ENCODE results near the gene SPATA21. TPM values are rescaled to one million over a fixed set of nuclear protein-coding genes. Genes with fewer than 3 reads are reported as not detected.

SPATA21 gene
- polyA plus RNA-seq, 1 donor (not counting 4 experiments of a cell fraction or from before 2014, with no cell fraction given) = 0.04 TPM

DNA sequence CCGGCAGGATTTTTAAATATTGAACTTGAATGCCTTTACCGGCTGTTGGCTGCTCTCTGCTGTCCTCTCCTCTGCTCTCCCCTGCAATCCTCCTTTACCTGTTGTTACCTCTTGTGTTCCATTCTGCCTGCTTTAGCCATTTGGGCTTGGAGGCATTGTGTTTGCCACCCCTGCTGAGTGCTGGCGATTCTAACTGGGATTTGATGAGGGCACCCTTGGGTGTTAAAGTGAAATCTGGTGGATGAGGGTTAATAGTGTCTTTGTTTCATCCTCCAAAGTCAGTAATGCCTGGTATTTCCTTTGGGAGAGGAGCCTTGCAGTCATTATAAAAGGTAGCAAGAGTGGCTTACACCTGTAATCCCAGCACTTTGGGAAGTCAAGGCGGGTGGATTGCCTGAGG lies 60.3 kb downstream of the SPATA21 start:
- FAIRE-seq = no peak
- dilution Hi-C loops (cut with MboI; ENCODE audit: extremely low pct_ligation_motif_present, low sequenced_read_pairs) = no loop called here
- H3K79me2 ChIP-seq (ENCODE audit: control insufficient read depth, insufficient read depth, low read length) = peaks cover 98% of the 10 kb centered on the region
- TF ChIP-seq, protein P1, sequence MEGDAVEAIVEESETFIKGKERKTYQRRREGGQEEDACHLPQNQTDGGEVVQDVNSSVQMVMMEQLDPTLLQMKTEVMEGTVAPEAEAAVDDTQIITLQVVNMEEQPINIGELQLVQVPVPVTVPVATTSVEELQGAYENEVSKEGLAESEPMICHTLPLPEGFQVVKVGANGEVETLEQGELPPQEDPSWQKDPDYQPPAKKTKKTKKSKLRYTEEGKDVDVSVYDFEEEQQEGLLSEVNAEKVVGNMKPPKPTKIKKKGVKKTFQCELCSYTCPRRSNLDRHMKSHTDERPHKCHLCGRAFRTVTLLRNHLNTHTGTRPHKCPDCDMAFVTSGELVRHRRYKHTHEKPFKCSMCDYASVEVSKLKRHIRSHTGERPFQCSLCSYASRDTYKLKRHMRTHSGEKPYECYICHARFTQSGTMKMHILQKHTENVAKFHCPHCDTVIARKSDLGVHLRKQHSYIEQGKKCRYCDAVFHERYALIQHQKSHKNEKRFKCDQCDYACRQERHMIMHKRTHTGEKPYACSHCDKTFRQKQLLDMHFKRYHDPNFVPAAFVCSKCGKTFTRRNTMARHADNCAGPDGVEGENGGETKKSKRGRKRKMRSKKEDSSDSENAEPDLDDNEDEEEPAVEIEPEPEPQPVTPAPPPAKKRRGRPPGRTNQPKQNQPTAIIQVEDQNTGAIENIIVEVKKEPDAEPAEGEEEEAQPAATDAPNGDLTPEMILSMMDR (optimal IDR thresholded peaks at IDR 0.05 in 1 of 3, IDR thresholded peaks at IDR 0.05 in 1 of 3, conservative IDR thresholded peaks at IDR 0.05 in 1 of 3; ENCODE audit: extremely low read depth in 1 of 3, insufficient read depth in 2 of 3, low read length in 3 of 3) = no peak
- no peak for TF ChIP-seq EZH2 (IDR thresholded peaks at IDR 0.05; ENCODE audit: low read length)
- H3K9ac ChIP-seq (ENCODE audit: control insufficient read depth, extremely low read depth, insufficient read depth, low read length) = no peak overlapping the region
- peaks cover 14% of the 10 kb centered on the region for H3K4me1 ChIP-seq (ENCODE audit: control insufficient read depth, extremely low read depth, insufficient read depth, low read length)
- H3K9me1 ChIP-seq (ENCODE audit: control insufficient read depth, extremely low read depth, insufficient read depth, low read length) = peaks cover 5% of the 10 kb centered on the region
- H2AFZ ChIP-seq (ENCODE audit: control insufficient read depth, low read length) = no peak overlapping the region
- no peak overlapping the region for H3K4me3 ChIP-seq (ENCODE audit: control insufficient read depth in 2 of 3, extremely low read depth in 1 of 3, insufficient read depth in 2 of 3, low read depth in 1 of 3, low read length in 3 of 3)
- no peak for DNase-seq (ENCODE audit: low read depth, low spot score)
- H3K4me2 ChIP-seq (ENCODE audit: control insufficient read depth, extremely low read depth, insufficient read depth, low read depth, low read length) = no peak overlapping the region
- peaks cover 0 to 2% of the 10 kb centered on the region in 2 experiments for H3K36me3 ChIP-seq (ENCODE audit: control insufficient read depth in 2 of 2, extremely low read depth in 1 of 2, insufficient read depth in 2 of 2, low read length in 2 of 2)
- no peaks in the 10 kb centered on the region for H3K9me3 ChIP-seq (ENCODE audit: control insufficient read depth, low read depth, low read length)
- no peaks in the 10 kb centered on the region for H3K27me3 ChIP-seq (ENCODE audit: control insufficient read depth, extremely low read depth, insufficient read depth, low read length)
- no peak overlapping the region for H3K27ac ChIP-seq (ENCODE audit: control insufficient read depth, insufficient read depth, low read length)
- H4K20me1 ChIP-seq (ENCODE audit: control insufficient read depth, extremely low read depth, insufficient read depth, low read length) = peaks cover 31% of the 10 kb centered on the region

DNA sequence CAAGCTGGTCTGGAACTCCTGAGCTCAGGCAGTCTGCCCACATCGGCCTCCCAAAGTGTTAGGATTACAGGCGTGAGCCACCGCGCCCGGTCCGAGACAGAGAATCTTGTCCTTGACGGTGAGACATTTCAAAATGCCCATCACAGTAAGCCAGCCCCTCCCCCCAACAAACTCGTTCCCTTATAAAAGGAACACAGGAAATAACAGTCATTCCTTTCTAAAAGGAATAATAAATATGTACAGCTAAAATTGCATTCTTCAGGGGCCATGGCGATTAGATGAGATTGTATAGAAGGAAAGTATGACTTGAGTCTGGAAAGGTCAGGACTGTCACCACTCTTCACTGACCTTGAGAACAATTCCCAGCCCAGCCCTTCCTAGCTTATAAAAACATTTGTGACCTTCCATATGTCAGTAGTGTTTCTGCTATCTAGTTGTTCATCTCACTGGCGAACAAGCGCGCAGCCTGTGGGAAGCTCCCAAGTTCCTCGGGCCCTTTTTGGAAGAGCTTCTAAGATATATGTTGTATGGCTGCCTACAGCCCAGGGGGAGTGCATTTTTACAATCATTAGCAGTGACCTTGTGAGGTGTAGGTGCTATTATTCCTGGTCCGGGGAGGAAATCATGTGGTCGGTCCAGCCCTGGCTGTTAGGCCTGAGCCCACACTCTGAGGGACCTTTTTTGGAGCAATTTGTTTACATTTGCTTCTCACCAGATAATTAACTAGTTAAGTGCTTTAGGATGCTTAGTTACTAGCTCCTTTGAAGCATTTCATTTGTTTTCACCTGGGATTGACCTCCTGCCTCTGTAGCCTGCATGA lies 61.5 kb downstream of the SPATA21 start:
- Histone ChIP-seq H3K36me3 (ENCODE audit: control insufficient read depth in 2 of 2, extremely low read depth in 1 of 2, insufficient read depth in 2 of 2, low read length in 2 of 2) (peaks cover 0 to 2% of the 10 kb centered on the region in 2 experiments), H3K4me3 (ENCODE audit: control insufficient read depth in 2 of 3, extremely low read depth in 1 of 3, insufficient read depth in 2 of 3, low read depth in 1 of 3, low read length in 3 of 3) (no peak overlapping the region), H3K9me1 (ENCODE audit: control insufficient read depth, extremely low read depth, insufficient read depth, low read length) (peaks cover 5% of the 10 kb centered on the region), H2AFZ (ENCODE audit: control insufficient read depth, low read length) (no peak overlapping the region), H4K20me1 (ENCODE audit: control insufficient read depth, extremely low read depth, insufficient read depth, low read length) (peaks cover 31% of the 10 kb centered on the region), H3K9me3 (ENCODE audit: control insufficient read depth, low read depth, low read length) (no peaks in the 10 kb centered on the region), H3K79me2 (ENCODE audit: control insufficient read depth, insufficient read depth, low read length) (peaks cover 95% of the 10 kb centered on the region), H3K27ac (ENCODE audit: control insufficient read depth, insufficient read depth, low read length) (no peak overlapping the region), H3K4me1 (ENCODE audit: control insufficient read depth, extremely low read depth, insufficient read depth, low read length) (peaks cover 23% of the 10 kb centered on the region), H3K27me3 (ENCODE audit: control insufficient read depth, extremely low read depth, insufficient read depth, low read length) (no peaks in the 10 kb centered on the region), H3K4me2 (ENCODE audit: control insufficient read depth, extremely low read depth, insufficient read depth, low read depth, low read length) (peak overlapping the region; percentile 19), H3K9ac (ENCODE audit: control insufficient read depth, extremely low read depth, insufficient read depth, low read length) (no peak overlapping the region)
- FAIRE-seq (no peak), DNase-seq (ENCODE audit: low read depth, low spot score) (no peak)
- dilution Hi-C loops (cut with MboI; ENCODE audit: extremely low pct_ligation_motif_present, low sequenced_read_pairs) = no loop called here
- TF ChIP-seq, protein P1 (optimal IDR thresholded peaks at IDR 0.05 in 1 of 3, IDR thresholded peaks at IDR 0.05 in 1 of 3, conservative IDR thresholded peaks at IDR 0.05 in 1 of 3; ENCODE audit: extremely low read depth in 1 of 3, insufficient read depth in 2 of 3, low read length in 3 of 3) = no peak
